Stimulated activated CD4-positive, alpha-beta T cell treated with anti-CD3 and anti-CD28 coated beads, Interleukin-4, amount 100 ng/mL, for 48 hours (primary cell): ENCODE measurements around the gene CD34.

ENCODE experiments used
- DNase-seq, 2 donors: peaks; one replicate each; pipeline ENCODE4 v3.0.0-alpha.2; 2020; ENCODE audit warnings: low read depth in 2 of 2

Gene CD34

DNA sequence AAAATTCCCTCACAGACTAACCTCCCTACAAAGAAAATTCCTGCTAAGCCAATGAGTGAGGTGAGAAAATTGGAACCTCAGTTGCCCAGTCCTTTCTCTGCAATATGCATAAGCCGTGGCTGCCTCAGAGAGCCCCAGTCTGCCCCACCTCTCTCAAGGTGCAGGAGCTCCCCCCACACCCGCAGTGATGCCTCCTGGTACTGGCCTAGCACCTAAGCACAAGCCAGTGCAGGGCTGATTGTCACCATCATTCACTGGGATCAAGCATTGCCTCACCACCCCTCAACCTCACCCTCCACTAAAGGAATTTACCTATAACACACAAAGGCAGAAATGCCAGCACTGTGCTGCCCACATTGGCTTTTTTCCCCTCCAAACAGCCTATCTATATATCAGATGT is 56.9 kb downstream of the CD34 start:
- no peak for DNase-seq

DNA sequence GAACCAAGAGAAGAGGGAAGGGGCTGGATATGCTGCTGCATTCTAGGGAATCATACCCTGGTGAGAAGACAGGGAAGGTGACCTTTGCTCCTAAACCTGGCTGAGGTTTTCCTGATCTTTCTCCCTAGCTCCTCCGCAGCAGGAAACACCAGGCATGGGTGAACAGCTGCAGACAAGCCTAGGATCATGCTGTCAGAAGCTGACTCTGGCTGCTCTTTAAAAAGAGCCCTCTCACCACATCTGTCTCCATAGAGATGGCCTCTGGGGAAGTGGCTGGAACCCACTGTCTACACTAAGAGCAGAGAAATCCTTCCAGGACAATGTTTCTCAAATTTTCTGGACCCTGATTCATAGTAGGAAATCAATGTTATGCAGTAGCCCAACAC is 57.6 kb downstream of the CD34 start:
- no peak for DNase-seq

DNA sequence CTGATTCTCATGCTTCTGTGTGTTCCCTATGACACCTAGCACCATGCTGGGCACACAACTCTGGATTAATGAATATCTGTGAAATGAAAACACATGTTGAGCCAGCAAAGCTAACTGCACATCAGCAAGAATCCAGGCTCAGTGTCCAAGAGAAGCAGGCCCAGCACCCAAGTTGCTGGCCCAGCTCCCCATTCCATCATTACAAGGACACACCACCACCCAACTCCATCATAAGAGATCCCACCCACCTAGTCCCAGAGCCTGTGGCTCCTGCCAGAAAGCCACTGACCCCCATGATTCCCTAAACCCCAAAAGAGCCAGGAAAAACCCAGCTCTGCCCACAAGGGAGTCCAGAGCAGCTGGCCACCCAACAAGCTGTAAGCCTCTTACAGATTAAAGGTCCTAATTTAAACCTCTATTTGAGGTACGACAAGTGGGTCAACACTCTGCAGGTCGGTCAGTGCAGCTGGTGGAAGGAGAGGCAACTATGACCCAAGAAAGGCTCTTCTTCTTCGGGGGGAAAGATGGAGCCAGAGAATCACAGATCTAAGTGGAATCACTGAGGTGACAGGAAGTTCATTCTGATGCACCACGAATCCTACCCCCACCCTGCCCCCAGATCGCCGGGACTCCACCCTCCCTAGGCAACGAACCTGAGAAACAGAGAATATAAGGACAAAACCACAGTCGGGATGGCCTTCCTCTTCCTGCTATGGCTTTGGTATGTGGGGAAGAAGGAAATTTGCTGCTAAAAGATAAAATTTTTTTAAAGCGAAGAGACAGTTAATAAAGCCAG is 58.2 kb downstream of the CD34 start:
- no peak for DNase-seq

DNA sequence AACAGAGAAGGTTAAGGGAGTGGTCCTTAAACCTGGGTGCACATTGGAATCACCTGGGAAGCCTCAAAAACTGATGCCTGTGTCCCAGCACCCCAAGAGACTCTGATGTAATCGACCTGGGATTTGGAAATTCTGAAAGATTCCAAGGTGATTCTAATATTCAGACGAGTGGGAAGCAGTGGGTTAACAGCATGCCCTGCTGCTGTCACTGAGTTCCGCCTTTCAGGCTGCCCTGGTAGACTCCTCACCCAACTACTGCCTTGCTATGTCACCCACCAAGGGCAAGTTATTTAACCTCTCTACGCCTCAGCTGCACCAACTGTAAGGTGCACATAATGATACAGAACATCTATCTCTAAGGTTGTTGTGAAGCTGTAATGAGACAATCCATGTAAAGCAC is 59.2 kb downstream of the CD34 start:
- DNase-seq, result no peak

- DNase-seq, result no peak
Observed at GRCh38 chr1:207850621-207851407, 60.1 kb downstream of the CD34 start.

GRCh38 chr1:207849646-207850045 is 61.3 kb downstream of the CD34 start:
- DNase-seq, result no peak

- DNase-seq, result no peak
Observed at GRCh38 chr1:207849016-207849415, 61.9 kb downstream of the CD34 start.

DNA sequence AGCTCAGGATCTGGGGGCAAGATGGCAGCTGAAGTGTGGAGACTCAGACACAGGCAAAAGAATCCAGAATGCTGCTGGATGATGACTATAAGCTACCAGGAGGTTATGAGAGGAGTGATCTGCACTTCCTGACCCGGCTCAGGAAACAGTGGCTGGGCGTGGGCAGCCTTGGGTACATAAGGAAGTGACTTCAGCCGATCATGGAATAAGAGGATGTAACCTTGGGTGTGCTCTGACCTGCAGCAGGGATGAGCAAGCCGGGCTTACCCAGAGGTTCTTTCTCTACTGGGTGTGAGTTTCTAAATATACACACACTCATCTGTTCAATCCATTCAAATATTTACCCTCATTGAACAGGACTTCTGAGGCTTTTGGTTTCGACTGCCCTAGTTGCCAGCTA is 62.7 kb downstream of the CD34 start:
- DNase-seq, result peak in 1 of 2 donors; percentile 55

DNA sequence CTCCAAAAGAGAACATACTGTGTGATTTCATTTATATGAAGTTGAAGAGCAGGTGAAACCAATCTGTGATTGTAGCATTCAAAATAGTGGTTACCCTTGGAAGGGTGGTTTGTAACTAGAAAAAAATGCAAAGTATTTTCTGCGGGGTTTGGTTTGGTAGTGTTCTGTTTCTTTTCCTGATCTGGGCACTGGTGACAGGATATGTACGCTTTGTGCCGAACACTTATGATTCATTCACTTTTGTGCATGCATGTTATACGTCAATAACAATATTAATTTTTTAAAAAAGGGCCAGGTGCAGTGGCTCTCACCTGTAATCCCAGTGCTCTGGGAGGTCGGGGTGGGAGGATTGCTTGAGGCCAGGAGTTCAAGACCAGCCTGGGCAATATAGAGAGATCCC is 63.8 kb downstream of the CD34 start:
- no peak for DNase-seq

DNA sequence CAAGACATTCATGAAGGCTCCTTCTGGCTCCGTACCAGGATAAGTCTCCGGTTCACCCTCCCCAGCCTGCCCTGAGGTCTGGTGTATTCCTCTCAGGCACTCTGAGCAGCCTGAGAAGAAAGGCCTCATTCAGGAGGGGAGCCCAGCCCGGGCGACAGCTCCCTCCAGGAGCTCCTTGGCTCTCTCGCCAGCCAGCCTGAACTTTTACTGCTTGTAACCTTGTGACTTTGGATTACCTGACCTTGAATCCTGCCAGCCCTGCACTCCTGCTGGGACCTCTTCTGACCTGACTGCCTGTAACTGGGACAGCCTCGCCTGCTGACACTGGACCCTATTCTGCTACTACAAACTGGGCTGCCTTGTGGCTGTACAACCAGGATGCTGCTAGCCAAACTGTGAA is 65.8 kb downstream of the CD34 start:
- no peak for DNase-seq

DNA sequence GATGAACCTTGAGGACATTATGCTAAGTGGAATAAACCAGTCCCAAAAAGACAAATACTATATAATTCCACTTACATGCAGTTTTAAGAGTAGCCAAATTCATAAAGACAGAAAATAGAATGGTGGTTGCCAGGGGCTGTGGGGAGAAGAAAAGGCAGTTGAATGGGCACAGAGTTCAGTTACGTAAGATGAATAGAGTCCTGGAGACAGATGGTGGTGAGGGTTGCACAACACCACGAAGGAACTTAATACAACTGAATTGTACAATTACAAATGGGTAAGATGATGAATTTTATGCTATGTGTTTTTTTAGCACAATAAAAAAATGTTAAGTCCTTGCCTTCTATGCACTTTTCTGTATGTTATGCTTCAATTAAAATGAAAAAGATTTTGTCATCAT is 66.6 kb downstream of the CD34 start:
- no peak for DNase-seq

- no peak for DNase-seq
Observed at GRCh38 chr1:207842506-207842905, 68.4 kb downstream of the CD34 start.

- DNase-seq, result no peak
Observed at GRCh38 chr1:207841901-207842300, 69.0 kb downstream of the CD34 start.

DNA sequence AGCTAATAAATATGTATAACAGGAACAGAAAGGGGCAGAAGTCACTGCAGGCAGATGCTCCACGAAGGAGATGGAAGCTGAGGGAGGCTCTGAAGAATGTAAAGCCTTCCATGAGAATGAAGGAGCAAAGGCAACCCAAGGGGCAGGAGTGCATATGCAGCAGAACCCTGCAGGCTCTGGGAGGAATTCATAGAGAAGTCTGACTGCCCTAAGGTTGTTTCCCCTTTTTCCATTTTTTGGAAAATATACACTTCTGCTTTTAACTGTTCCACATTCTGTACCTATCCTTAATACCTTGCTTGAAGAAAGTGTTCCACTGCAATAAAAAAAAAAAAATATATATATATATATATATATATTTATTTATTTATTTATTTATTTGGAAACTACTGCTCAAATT is 69.6 kb downstream of the CD34 start:
- DNase-seq, result no peak

GRCh38 chr1:207840380-207840779 is 70.5 kb downstream of the CD34 start:
- DNase-seq, result no peak

- no peak for DNase-seq
Observed at GRCh38 chr1:207839083-207839413, 71.9 kb downstream of the CD34 start.

GRCh38 chr1:207838156-207839082 is 72.5 kb downstream of the CD34 start:
- no peak for DNase-seq

- DNase-seq, result no peak
Observed at GRCh38 chr1:207837673-207838072, 73.3 kb downstream of the CD34 start.

DNA sequence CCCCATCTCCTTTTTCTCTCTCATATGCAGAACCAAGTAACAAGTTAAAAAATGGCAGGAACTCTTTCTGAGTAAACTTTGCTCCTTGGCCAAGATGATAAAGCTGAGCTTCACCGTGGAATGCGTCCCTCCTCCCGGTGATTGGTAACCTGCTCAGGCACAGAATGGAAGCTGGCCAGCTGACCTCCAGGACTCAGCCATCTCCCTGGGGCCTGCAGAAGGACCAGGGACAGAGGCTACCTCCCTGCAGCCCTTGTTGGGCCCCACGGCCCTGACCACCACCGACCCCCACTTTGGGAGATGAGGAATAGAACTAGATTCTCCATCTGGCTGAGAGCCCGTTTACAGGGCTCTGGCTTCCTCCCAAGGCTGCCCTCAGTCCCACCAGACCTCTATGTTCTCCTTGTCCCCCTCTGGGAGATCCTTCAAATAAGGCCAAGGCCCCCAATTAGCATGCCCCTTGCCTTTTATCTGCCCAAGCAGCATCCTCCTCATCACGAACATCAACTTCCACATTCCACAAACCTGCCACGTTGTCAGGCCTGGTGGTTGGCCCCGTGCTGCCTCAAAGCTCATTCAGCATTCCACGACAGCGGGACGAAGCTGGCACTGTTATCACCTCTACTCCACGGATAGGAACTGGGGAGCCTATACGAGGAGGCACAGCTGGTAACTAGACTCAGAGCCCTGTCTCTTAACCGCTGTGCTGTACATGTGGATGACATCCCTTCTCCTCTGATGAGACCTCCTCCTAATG is 74.2 kb downstream of the CD34 start:
- DNase-seq, result no peak

DNA sequence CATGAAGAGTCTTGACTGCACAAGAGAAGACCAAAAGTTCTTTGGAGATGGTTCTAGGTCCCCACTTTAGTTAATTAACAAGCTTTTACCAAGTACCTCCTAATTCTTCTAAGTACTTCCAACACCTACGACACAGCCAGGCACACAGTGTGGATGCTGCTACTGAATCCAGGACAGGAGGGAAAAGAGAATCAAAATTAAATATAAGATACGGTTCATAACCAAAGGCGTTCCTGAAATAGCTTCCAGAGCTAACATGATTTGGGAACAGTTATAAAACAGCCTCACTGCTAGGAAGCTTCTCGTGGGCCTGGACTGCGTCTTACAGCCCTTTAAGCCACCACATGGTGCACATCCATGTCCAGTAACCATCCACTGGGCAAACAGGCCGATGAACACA is 75.0 kb downstream of the CD34 start:
- DNase-seq, result no peak

DNA sequence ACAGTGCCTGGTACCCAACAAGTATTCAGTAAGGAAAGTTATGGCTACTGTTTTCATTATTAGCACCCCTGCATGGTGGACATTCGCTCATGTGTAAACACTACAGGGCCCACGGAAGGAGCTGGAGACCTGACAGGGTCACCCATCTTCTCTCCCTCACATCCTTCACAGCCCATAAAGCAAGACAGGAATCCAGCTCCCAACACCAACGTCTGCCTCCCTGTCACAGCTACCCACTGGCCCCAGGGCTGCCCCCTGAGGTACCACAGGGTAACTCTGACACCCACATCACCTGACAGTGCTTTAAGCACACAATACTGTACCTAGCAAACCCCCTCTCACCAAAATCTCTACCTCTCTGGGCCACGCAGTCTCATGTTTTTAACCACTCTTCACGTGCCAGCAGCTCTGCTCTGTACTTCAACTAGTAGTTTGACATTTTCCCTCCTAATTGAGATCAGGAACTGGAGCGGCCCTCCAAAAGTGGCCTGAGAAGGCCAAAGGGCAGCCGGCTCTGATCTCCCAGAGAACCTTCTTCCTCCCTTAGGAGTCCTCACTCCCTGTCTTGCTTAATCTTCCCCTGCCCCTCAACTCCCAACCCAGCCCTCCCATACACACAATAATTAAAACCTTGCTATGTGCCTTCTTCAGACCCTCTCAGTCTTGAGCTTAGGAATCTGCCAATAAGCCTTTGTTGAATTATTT is 76.8 kb downstream of the CD34 start:
- no peak for DNase-seq
